BLaER1 treated with 17β-estradiol and CSF1 and Interleukin-3, amounts not matched to agents 10 nM and 100 nM (cell line): Measurements from ENCODE around the gene SEMA5A.

Experiments used
- H3K27ac ChIP-seq, 11 experiments: shearing (Covaris generic); formaldehyde crosslinking; 2 replicates each; pipeline ENCODE4 v1.8.1; 2022
- H3K27me3 ChIP-seq, 11 experiments: shearing (Covaris generic); formaldehyde crosslinking; 2 replicates each; pipeline ENCODE4 v1.8.1; 2022
- H3K36me3 ChIP-seq, 11 experiments: shearing (Covaris generic); formaldehyde crosslinking; 2 replicates each; pipeline ENCODE4 v1.8.1; 2022
- H3K4me1 ChIP-seq, 10 experiments: shearing (Covaris generic); formaldehyde crosslinking; 2 replicates each; pipeline ENCODE4 v1.8.1; 2022
- H3K4me2 ChIP-seq, 11 experiments: shearing (Covaris generic); formaldehyde crosslinking; 2 replicates each; pipeline ENCODE4 v1.8.1; 2022
- H3K4me3 ChIP-seq, 10 experiments: shearing (Covaris generic); formaldehyde crosslinking; 2 replicates each; pipeline ENCODE4 v1.8.1; 2022
- H3K9ac ChIP-seq, 11 experiments: shearing (Covaris generic); formaldehyde crosslinking; 2 replicates each; pipeline ENCODE4 v1.8.1; 2022
- H3K9me3 ChIP-seq, 11 experiments: shearing (Covaris generic); formaldehyde crosslinking; replicated peaks in 1 of 11; 2 replicates each; pipeline ENCODE4 v1.8.1; 2022
- H4K20me1 ChIP-seq, 11 experiments: shearing (Covaris generic); formaldehyde crosslinking; 2 replicates each; pipeline ENCODE4 v1.8.1; 2022
- Cebpa-rat ChIP-seq, 11 experiments: shearing (Covaris generic); IDR thresholded peaks; 2 replicates each; pipeline ENCODE4 v1.8.1; 2022

Gene SEMA5A

DNA sequence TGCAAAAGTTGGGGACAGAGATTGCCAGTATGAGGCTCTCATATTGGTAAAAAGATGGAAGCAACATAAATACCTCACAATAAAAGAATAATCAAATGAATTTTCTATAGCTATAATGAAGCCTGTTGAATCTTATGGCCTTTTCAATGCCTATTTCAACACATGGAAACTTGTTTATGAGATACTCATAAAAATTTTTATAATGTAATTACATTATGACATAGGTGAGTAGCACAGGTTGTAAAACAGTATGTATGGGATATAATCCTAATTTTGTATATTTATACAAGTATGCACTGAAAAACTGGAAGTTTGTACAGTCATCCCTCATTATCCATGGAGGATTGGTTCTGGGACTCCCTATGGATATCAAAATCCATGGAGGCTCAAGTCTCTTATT is 21.2 kb upstream of the SEMA5A start:
- peaks cover 0 to 12% (median 6%) of the 10 kb centered on the region in 10 experiments; a peak in 12 of 20 replicates for H3K4me1 ChIP-seq

GRCh38 chr5:9564752-9565151 is 18.9 kb upstream of the SEMA5A start:
- no peak overlapping the region for H3K4me2 ChIP-seq
- H3K27ac ChIP-seq: no peak overlapping the region
- no peak overlapping the region for H3K4me3 ChIP-seq
- TF ChIP-seq Cebpa-rat (IDR thresholded peaks at IDR 0.05): no peak
- no peaks in the 10 kb centered on the region for H3K36me3 ChIP-seq
- peaks cover 0 to 9% (median 0%) of the 10 kb centered on the region in 11 experiments; a peak in 1 of 22 replicates for H3K9me3 ChIP-seq
- no peak overlapping the region for H3K9ac ChIP-seq
- H3K27me3 ChIP-seq: no peaks in the 10 kb centered on the region
- no peaks in the 10 kb centered on the region for H4K20me1 ChIP-seq
- H3K4me1 ChIP-seq: peaks cover 0 to 22% (median 13%) of the 10 kb centered on the region in 10 experiments; a peak in 13 of 20 replicates

More for the DNA sequence above, 21.2 kb upstream of the SEMA5A start:
- Histone ChIP-seq H3K9ac (no peak overlapping the region), H3K27ac (no peak overlapping the region), H3K27me3 (no peaks in the 10 kb centered on the region), H4K20me1 (no peaks in the 10 kb centered on the region), H3K36me3 (no peaks in the 10 kb centered on the region), H3K4me3 (no peak overlapping the region), H3K4me2 (no peak overlapping the region), H3K9me3 (peaks cover 0 to 9% (median 0%) of the 10 kb centered on the region in 11 experiments; a peak in 1 of 22 replicates)
- no peak for TF ChIP-seq Cebpa-rat (IDR thresholded peaks at IDR 0.05)

GRCh38 chr5:9562141-9562540 is 16.3 kb upstream of the SEMA5A start:
- no peak overlapping the region for H3K9ac ChIP-seq
- no peaks in the 10 kb centered on the region for H4K20me1 ChIP-seq
- H3K4me1 ChIP-seq: peaks cover 0 to 22% (median 13%) of the 10 kb centered on the region in 10 experiments; a peak in 13 of 20 replicates
- H3K4me3 ChIP-seq: no peak overlapping the region
- peaks cover 0 to 9% (median 0%) of the 10 kb centered on the region in 11 experiments; a peak in 1 of 22 replicates for H3K9me3 ChIP-seq
- H3K27ac ChIP-seq: peak overlapping the region in 6 of 11 experiments; percentile 13 to 42 (median 32); a peak in 8 of 22 replicates
- peak overlapping the region in 8 of 11 experiments; percentile 4 to 68 (median 51); a peak in 14 of 22 replicates for H3K4me2 ChIP-seq
- no peaks in the 10 kb centered on the region for H3K27me3 ChIP-seq
- no peaks in the 10 kb centered on the region for H3K36me3 ChIP-seq
- 0 out of 22 replicates have a peak, but pooled peaks of 1 of the 11 experiments have one; percentile 18 for TF ChIP-seq Cebpa-rat (IDR thresholded peaks at IDR 0.05)

DNA sequence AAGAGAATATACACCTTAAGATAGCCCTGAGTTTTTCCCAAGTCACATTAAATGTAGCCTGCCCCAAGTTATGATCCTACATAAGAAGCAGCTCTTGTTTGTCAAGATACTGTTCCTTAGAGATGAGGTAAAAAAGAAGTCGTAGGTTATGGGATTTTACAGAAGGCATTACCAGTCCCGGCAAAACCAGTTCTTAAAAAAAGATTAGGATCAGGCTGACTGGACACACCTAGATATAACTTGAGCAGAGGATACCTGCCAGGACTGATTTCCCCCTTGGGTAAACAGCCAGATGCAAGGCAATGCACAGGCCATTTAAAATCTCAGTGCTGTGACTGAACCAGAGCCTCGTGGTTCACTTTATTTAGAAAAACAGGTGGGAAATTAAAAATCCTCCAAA is 14.1 kb upstream of the SEMA5A start:
- Histone ChIP-seq H3K9ac (no peak overlapping the region), H3K36me3 (no peaks in the 10 kb centered on the region), H3K27me3 (no peaks in the 10 kb centered on the region), H3K9me3 (no peaks in the 10 kb centered on the region), H3K4me3 (no peak overlapping the region), H3K27ac (no peak overlapping the region), H4K20me1 (no peaks in the 10 kb centered on the region), H3K4me1 (peaks cover 0 to 22% (median 13%) of the 10 kb centered on the region in 10 experiments; a peak in 13 of 20 replicates), H3K4me2 (no peak overlapping the region)
- no peak for TF ChIP-seq Cebpa-rat (IDR thresholded peaks at IDR 0.05)

DNA sequence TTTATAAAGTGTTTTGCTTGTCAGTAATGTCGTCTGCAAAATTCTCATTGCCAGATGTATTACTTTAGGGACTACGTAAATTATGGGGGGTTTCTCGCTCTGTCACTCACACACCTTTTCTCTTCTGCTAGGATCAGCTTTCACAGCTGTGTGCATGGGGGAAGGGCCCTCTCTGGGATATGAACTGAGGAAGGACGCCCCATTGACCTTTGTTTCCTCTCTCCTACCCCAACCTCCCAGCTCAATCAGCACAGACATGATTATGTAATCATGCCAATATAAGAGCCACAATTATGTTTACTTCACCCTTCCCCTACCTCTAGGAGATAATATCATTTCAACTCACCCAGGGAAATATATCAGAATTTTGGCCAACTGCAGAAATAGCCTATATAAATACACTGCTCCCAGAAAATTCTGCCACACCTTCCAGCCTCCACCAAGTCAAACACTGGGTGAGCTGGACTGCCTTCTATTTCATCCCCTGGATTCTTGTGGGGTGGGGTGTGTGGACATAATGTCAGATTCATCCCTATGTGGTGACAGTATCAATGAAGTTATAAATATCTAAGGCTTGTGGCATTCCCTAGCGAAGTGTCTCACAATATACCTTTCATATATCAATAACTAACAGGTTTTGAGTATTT is 12.6 kb upstream of the SEMA5A start:
- peaks cover 0 to 22% (median 13%) of the 10 kb centered on the region in 10 experiments; a peak in 13 of 20 replicates for H3K4me1 ChIP-seq
- H3K4me2 ChIP-seq: no peak overlapping the region
- H3K27me3 ChIP-seq: no peaks in the 10 kb centered on the region
- H3K9me3 ChIP-seq: no peaks in the 10 kb centered on the region
- H3K9ac ChIP-seq: no peak overlapping the region
- H4K20me1 ChIP-seq: no peaks in the 10 kb centered on the region
- no peak overlapping the region for H3K4me3 ChIP-seq
- H3K36me3 ChIP-seq: no peaks in the 10 kb centered on the region
- H3K27ac ChIP-seq: no peak overlapping the region
- no peak for TF ChIP-seq Cebpa-rat (IDR thresholded peaks at IDR 0.05)

- H3K9me3 ChIP-seq: no peaks in the 10 kb centered on the region
- H3K4me3 ChIP-seq: no peak overlapping the region
- H3K27ac ChIP-seq: no peak overlapping the region
- H3K27me3 ChIP-seq: no peaks in the 10 kb centered on the region
- H4K20me1 ChIP-seq: no peaks in the 10 kb centered on the region
- no peaks in the 10 kb centered on the region for H3K36me3 ChIP-seq
- TF ChIP-seq Cebpa-rat (IDR thresholded peaks at IDR 0.05): no peak
- no peak overlapping the region for H3K9ac ChIP-seq
- H3K4me1 ChIP-seq: peaks cover 0 to 17% (median 12%) of the 10 kb centered on the region in 10 experiments; a peak in 13 of 20 replicates
- no peak overlapping the region for H3K4me2 ChIP-seq
These were observed 11.8 kb upstream of the SEMA5A start for GRCh38 chr5:9557696-9558095.

DNA sequence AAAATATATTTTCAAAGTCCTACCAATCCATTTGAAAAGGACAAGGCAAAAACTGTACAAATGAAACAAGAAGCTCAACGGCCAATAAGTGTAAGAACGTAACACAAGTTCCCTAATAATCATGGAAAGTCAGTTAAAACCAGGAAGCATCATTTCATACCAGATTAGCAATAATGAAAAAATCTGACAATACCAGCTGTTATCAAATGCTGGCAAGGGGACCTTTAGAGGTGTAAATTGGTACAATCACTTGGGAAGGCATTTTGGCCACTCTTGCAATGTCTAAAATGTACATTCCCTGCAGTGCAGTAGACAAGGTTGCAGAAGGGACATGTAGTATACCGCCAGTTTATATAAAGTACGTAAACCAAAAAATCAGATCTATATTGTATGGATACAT is 10.1 kb upstream of the SEMA5A start:
- H3K27me3 ChIP-seq: no peaks in the 10 kb centered on the region
- H3K4me1 ChIP-seq: no peaks in the 10 kb centered on the region
- no peaks in the 10 kb centered on the region for H4K20me1 ChIP-seq

DNA sequence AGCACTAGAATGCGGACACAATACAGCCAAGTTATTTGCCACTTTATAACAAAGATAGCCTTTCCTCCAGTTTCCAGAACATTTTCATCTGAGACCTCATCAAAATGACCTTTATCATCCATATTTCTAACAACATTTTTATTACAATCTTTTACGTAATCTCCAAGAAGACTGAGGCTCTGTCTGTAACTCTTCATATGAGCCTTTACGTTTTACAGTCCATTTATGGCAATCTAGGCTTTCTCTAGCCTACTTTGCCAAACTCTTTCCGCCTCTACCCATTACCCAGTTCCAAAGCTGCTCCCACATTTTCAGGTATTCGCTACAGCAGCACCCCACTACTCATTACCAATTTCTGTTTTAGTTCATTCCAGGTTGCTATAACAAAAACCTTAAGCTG is 8.2 kb upstream of the SEMA5A start:
- H3K27ac ChIP-seq: no peak overlapping the region
- no peak overlapping the region for H3K4me3 ChIP-seq
- no peaks in the 10 kb centered on the region for H3K4me1 ChIP-seq
- no peaks in the 10 kb centered on the region for H3K36me3 ChIP-seq
- H3K4me2 ChIP-seq: no peak overlapping the region
- H3K9me3 ChIP-seq: no peaks in the 10 kb centered on the region
- no peaks in the 10 kb centered on the region for H4K20me1 ChIP-seq
- no peaks in the 10 kb centered on the region for H3K27me3 ChIP-seq
- H3K9ac ChIP-seq: no peak overlapping the region
- TF ChIP-seq Cebpa-rat (IDR thresholded peaks at IDR 0.05): no peak

More for the DNA sequence above, 10.1 kb upstream of the SEMA5A start:
- Histone ChIP-seq H3K9me3 (no peaks in the 10 kb centered on the region), H3K4me3 (no peak overlapping the region), H3K9ac (no peak overlapping the region), H3K4me2 (no peak overlapping the region), H3K27ac (no peak overlapping the region), H3K36me3 (no peaks in the 10 kb centered on the region)
- no peak for TF ChIP-seq Cebpa-rat (IDR thresholded peaks at IDR 0.05)

DNA sequence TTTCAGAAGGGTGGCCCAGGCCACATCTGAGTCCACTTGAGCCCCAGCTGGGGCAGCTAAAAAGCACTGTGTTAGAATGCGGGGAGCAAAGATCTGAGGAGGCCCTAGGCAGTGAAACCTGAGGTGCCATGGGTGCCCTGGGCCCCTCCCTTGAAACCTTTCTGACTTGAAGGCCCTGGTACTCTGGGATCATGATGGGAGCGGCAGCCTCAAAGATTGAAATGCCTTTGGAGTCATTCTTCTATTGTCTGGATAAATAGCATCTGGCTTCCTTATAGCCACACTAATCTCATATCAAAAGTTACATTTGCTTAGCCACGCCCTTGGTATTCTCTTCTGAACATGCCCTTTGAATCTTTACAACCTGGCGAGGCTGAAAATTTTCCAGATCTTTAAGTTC is 7.7 kb upstream of the SEMA5A start:
- H3K4me2 ChIP-seq: no peak overlapping the region

More for the DNA sequence above, 7.7 kb upstream of the SEMA5A start:
- Histone ChIP-seq H3K9ac (no peak overlapping the region), H3K9me3 (no peaks in the 10 kb centered on the region), H3K4me3 (no peak overlapping the region), H3K4me1 (no peaks in the 10 kb centered on the region), H3K27ac (no peak overlapping the region), H3K36me3 (no peaks in the 10 kb centered on the region), H4K20me1 (no peaks in the 10 kb centered on the region), H3K27me3 (no peaks in the 10 kb centered on the region)
- TF ChIP-seq Cebpa-rat (IDR thresholded peaks at IDR 0.05): no peak
